Uterus (tissue), 2 donors: ENCODE results near the gene NAA40.

ENCODE experiments used
- CTCF ChIP-seq, 4 experiments: fragments of 200-600 bp in 2 of 4; fragments of 450-650 bp in 2 of 4; sonication (generic) in 2 of 4; IDR thresholded peaks; one replicate each; pipeline ENCODE4 v1.5.1; 2016 to 2019; ENCODE audit warnings: antibody characterized with exemption in 4 of 4, mild to moderate bottlenecking in 2 of 4, moderate library complexity in 1 of 4
- POLR2A ChIP-seq, 2 donors: fragments of 450-650 bp; IDR thresholded peaks; one replicate each; pipeline ENCODE4 v1.6.1; 2016; ENCODE audit warnings: antibody characterized with exemption in 2 of 2, mild to moderate bottlenecking in 1 of 2, moderate library complexity in 1 of 2

GRCh38 chr11:63974259-63975143 is 35.7 kb downstream of the NAA40 start, which contains the start of gene COX8A:
- TF ChIP-seq CTCF (IDR thresholded peaks at IDR 0.05) (no peak), POLR2A (IDR thresholded peaks at IDR 0.05) (peak; percentile 26 to 61)
